Naive thymus-derived CD4-positive, alpha-beta T cell (primary cell): ENCODE measurements around the gene LRP1. TPM values are rescaled to one million over a fixed set of nuclear protein-coding genes. Genes with fewer than 3 reads are reported as not detected.
"Not testable (repeated sequence)": the region's sequence is repeated elsewhere in the genome, so short reads cannot be mapped to it uniquely, and the experiment has no call there.

Experiments
- ATAC-seq: fragments of 150-1000 bp; cut with Tn5 transposase; 2 replicates; pipeline ENCODE4 v1.10.0; 2021; ENCODE audit warnings: mild to moderate bottlenecking, moderate library complexity
- CTCF ChIA-PET: fragments of 350-600 bp; sonication (Branson Sonifier 250); formaldehyde crosslinking; loops from one replicate; lab custom pipeline; 2021; ENCODE audit warnings: antibody characterized with exemption; lab: Charles Lee
- POLR2A ChIA-PET: fragments of 350-600 bp; sonication (Branson Sonifier 250); formaldehyde crosslinking; loops from one replicate; lab custom pipeline; 2021; ENCODE audit warnings: antibody characterized with exemption, inconsistent platforms; lab: Charles Lee
- DNase-seq, 9 donors: peaks; one replicate each; pipeline versions ENCODE4 v3.0.0 to v3.0.0-alpha.2; 2020 to 2022; ENCODE audit warnings: mixed read lengths in 1 of 9
- H3K27ac ChIP-seq: one replicate; pipeline ENCODE4 v1.7.0; 2013; ENCODE audit warnings: mild to moderate bottlenecking, low read depth, low read length, moderate library complexity
- H3K27me3 ChIP-seq, 2 donors: one replicate each; pipeline ENCODE4 v1.7.0; 2013; ENCODE audit warnings: low read length in 2 of 2, mild to moderate bottlenecking in 2 of 2, moderate library complexity in 2 of 2; ENCODE audit not compliant: control insufficient read depth in 2 of 2, insufficient read depth in 2 of 2
- H3K36me3 ChIP-seq, 3 experiments: 1 replicate in 2 of 3; 2 replicates in 1 of 3; pipeline ENCODE4 v1.7.0; 2013; ENCODE audit warnings: low read length in 3 of 3, mild to moderate bottlenecking in 3 of 3, moderate library complexity in 1 of 3; ENCODE audit not compliant: insufficient read depth in 3 of 3, control insufficient read depth in 2 of 3
- H3K4me1 ChIP-seq, 2 donors: one replicate each; pipeline ENCODE4 v1.7.0; 2013; ENCODE audit warnings: low read length in 2 of 2, mild to moderate bottlenecking in 2 of 2, moderate library complexity in 1 of 2; ENCODE audit not compliant: control insufficient read depth in 2 of 2, insufficient read depth in 2 of 2
- H3K4me3 ChIP-seq: 2 replicates; pipeline ENCODE4 v1.7.0; 2013; ENCODE audit warnings: mild to moderate bottlenecking, low read length
- H3K9me3 ChIP-seq, 3 experiments: 1 replicate in 2 of 3; 2 replicates in 1 of 3; pipeline ENCODE4 v1.7.0; 2013; ENCODE audit warnings: low read length in 3 of 3; ENCODE audit not compliant: control insufficient read depth in 2 of 3
- H3K27ac Mint-ChIP-seq, 9 donors: one replicate each; pipeline ENCODE4 v1.8.0; 2020 to 2022; ENCODE audit warnings: mixed read lengths in 9 of 9, mild to moderate bottlenecking in 8 of 9, moderate library complexity in 5 of 9, inconsistent platforms in 2 of 9
- H3K27me3 Mint-ChIP-seq, 5 donors: one replicate each; pipeline ENCODE4 v1.8.0; 2021 to 2022; ENCODE audit warnings: mixed read lengths in 5 of 5, mild to moderate bottlenecking in 1 of 5
- H3K36me3 Mint-ChIP-seq, 5 donors: one replicate each; pipeline ENCODE4 v1.8.0; 2020 to 2022; ENCODE audit warnings: mixed read lengths in 5 of 5, mild to moderate bottlenecking in 3 of 5, inconsistent platforms in 1 of 5
- H3K4me1 Mint-ChIP-seq, 7 donors: one replicate each; pipeline ENCODE4 v1.8.0; 2020 to 2022; ENCODE audit warnings: mixed read lengths in 7 of 7, mild to moderate bottlenecking in 3 of 7, inconsistent platforms in 1 of 7
- H3K4me3 Mint-ChIP-seq, 10 donors: one replicate each; pipeline ENCODE4 v1.8.0; 2020 to 2022; ENCODE audit warnings: mild to moderate bottlenecking in 10 of 10, mixed read lengths in 10 of 10, moderate library complexity in 6 of 10, inconsistent platforms in 2 of 10
- H3K9me3 Mint-ChIP-seq, 11 donors: one replicate each; pipeline ENCODE4 v1.8.0; 2020 to 2022; ENCODE audit warnings: mixed read lengths in 11 of 11, mild to moderate bottlenecking in 4 of 11, inconsistent platforms in 1 of 11, moderate library complexity in 1 of 11
- intact Hi-C, 2 donors: fragments of 100-400 bp; cut with micrococcal nuclease; formaldehyde crosslinking; loops; one replicate each; pipeline ENCODE4 v1.15.1; 2023
- polyA plus RNA-seq, 2 donors: library from polyadenylated mRNA; unstranded; fragments of 300-500 nt; fragmentation: Illumina TruSeq; gene quantifications; one replicate each; pipeline ENCODE4 v1.2.3, GENCODE V29; 2021
- total RNA-seq, 6 experiments: library from RNA in 5 of 6; stranded (reverse) in 5 of 6; gene quantifications; 1 replicate in 5 of 6; 2 replicates in 1 of 6; pipeline ENCODE4 v1.2.3 and lab custom pipeline; 2021 to 2026

The LRP1 gene
- total and polyA plus RNA-seq, 7 experiments from 2014 or later = 0.58 to 119 (median 10.5) TPM

GRCh38 chr12:57112492-57113294 lies 15.6 kb upstream of the LRP1 start:
- Mint-ChIP-seq H3K27ac (peak overlapping the region; percentile 93 to 100 (median 97)), H3K9me3 (peaks cover 0 to 9% (median 0%) of the 10 kb centered on the region in 11 donors), H3K27me3 (peaks cover 0 to 5% (median 0%) of the 10 kb centered on the region in 5 donors), H3K36me3 (peaks cover 0 to 13% (median 5%) of the 10 kb centered on the region in 5 donors), H3K4me1 (peaks cover 26 to 39% (median 31%) of the 10 kb centered on the region in 7 donors), H3K4me3 (peak overlapping the region; percentile 89 to 100 (median 98))
- H3K9me3 ChIP-seq = no peaks in the 10 kb centered on the region
- no peak for ATAC-seq
- DNase-seq = no peak
- intact Hi-C loops = loop anchor here (1.0 to 5.0 kb wide), 16 partner anchors 16 to 630 kb away; partner anchors contain the start of genes ATP5F1B (in 1 of the 2), DDIT3 (in 1 of the 2), GLI1 (in 1 of the 2) and INHBE (in 1 of the 2)
- H3K4me3 ChIP-seq = peak overlapping the region; percentile 75
- peak overlapping the region; percentile 92 for H3K27ac ChIP-seq
- peaks cover 12 to 21% of the 10 kb centered on the region in 2 donors for H3K4me1 ChIP-seq
- H3K36me3 ChIP-seq = peaks cover 0 to 15% (median 0%) of the 10 kb centered on the region in 3 experiments
- CTCF ChIA-PET = interaction anchor here (0.6 to 6.6 kb wide), 36 partner anchors 9 to 891 kb away, joined by 3 to 212 read pairs (median 6); partner anchors contain the start of genes LRP1, NAB2, NEMP1 and RNF41
- POLR2A ChIA-PET = interaction anchor here (0.6 to 17.1 kb wide), 29 partner anchors 12 to 596 kb away, joined by 3 to 401 read pairs (median 6); partner anchors contain the start of genes LRP1, NAB2, NACA and NEMP1
- H3K27me3 ChIP-seq = no peaks in the 10 kb centered on the region

- H3K36me3 ChIP-seq = no peaks in the 10 kb centered on the region
- no peaks in the 10 kb centered on the region for H3K9me3 ChIP-seq
- ChIA-PET POLR2A (interaction anchor here (0.6 to 1.4 kb wide), 4 partner anchors 14 to 53 kb away, joined by 3 to 5 read pairs (median 4); no protein-coding TSS in a partner anchor), CTCF (interaction anchor here (0.6 to 2.8 kb wide), 5 partner anchors 8 to 365 kb away, joined by 3 to 12 read pairs (median 7); no protein-coding TSS in a partner anchor)
- H3K36me3 Mint-ChIP-seq = peaks cover 0 to 4% (median 0%) of the 10 kb centered on the region in 5 donors
- no peak overlapping the region for H3K27ac Mint-ChIP-seq
- H3K4me3 ChIP-seq = no peak overlapping the region
- no peaks in the 10 kb centered on the region for H3K4me1 ChIP-seq
- peaks cover 0 to 6% (median 0%) of the 10 kb centered on the region in 11 donors for H3K9me3 Mint-ChIP-seq
- H3K4me1 Mint-ChIP-seq = peaks cover 7 to 15% (median 12%) of the 10 kb centered on the region in 7 donors
- no peak for ATAC-seq
- H3K27me3 Mint-ChIP-seq = peaks cover 0 to 5% (median 0%) of the 10 kb centered on the region in 5 donors
- H3K27ac ChIP-seq = no peak overlapping the region
- H3K4me3 Mint-ChIP-seq = no peak overlapping the region
- H3K27me3 ChIP-seq = no peaks in the 10 kb centered on the region
- no peak for DNase-seq
- intact Hi-C loops = no loop called here
Observed at GRCh38 chr12:57116580-57117281, 11.6 kb upstream of the LRP1 start.

GRCh38 chr12:57118711-57119271 lies 9.5 kb upstream of the LRP1 start:
- no peak overlapping the region for H3K4me3 Mint-ChIP-seq
- Histone ChIP-seq H3K27ac (no peak overlapping the region), H3K9me3 (no peaks in the 10 kb centered on the region), H3K4me3 (no peak overlapping the region), H3K36me3 (no peaks in the 10 kb centered on the region), H3K27me3 (no peaks in the 10 kb centered on the region), H3K4me1 (no peaks in the 10 kb centered on the region)
- peaks cover 0 to 11% (median 0%) of the 10 kb centered on the region in 5 donors for H3K27me3 Mint-ChIP-seq
- peaks cover 0 to 5% (median 0%) of the 10 kb centered on the region in 11 donors for H3K9me3 Mint-ChIP-seq
- no peak overlapping the region for H3K27ac Mint-ChIP-seq
- ATAC-seq = peak; percentile 77
- H3K4me1 Mint-ChIP-seq = peaks cover 0 to 6% (median 0%) of the 10 kb centered on the region in 7 donors
- ChIA-PET POLR2A (interaction anchor here (1.7 kb wide), 1 partner anchor 50 kb away, joined by 4 read pairs; no protein-coding TSS in a partner anchor), CTCF (interaction anchor here (1.0 to 10.8 kb wide), 4 partner anchors 13 to 344 kb away, joined by 3 to 162 read pairs (median 6); no protein-coding TSS in a partner anchor)
- intact Hi-C loops = no loop called here
- H3K36me3 Mint-ChIP-seq = peaks cover 0 to 5% (median 0%) of the 10 kb centered on the region in 5 donors
- no peak for DNase-seq

- CTCF ChIA-PET = interaction anchor here (0.5 to 10.8 kb wide), 4 partner anchors 12 to 94 kb away, joined by 3 to 162 read pairs (median 3); no protein-coding TSS in a partner anchor
- H3K27ac Mint-ChIP-seq = no peak overlapping the region
Observed at GRCh38 chr12:57119294-57120085, 8.8 kb upstream of the LRP1 start.

GRCh38 chr12:57120718-57121117 lies 7.6 kb upstream of the LRP1 start:
- H3K27ac ChIP-seq, H3K36me3 ChIP-seq, H3K27ac Mint-ChIP-seq, H3K9me3 ChIP-seq, H3K36me3 Mint-ChIP-seq, POLR2A ChIA-PET, H3K4me3 ChIP-seq, H3K9me3 Mint-ChIP-seq, H3K4me1 ChIP-seq, DNase-seq, H3K27me3 ChIP-seq, H3K4me3 Mint-ChIP-seq, ATAC-seq: not testable (repeated sequence)
- intact Hi-C loops = loop anchor here in 1 of 2 donors (10.0 kb wide), 1 partner anchor 334 kb away; the partner anchor contains the start of genes GLI1 and INHBE
- CTCF ChIA-PET = interaction anchor here (1.1 to 10.8 kb wide), 3 partner anchors 9 to 112 kb away, joined by 3 to 162 read pairs (median 9); no protein-coding TSS in a partner anchor
- Mint-ChIP-seq H3K4me1 (peaks cover 0 to 10% (median 5%) of the 10 kb centered on the region in 7 donors), H3K27me3 (peaks cover 0 to 24% (median 0%) of the 10 kb centered on the region in 5 donors)

More at GRCh38 chr12:57119294-57120085, 8.8 kb upstream of the LRP1 start:
- ATAC-seq = no peak
- Histone ChIP-seq H3K27ac (no peak overlapping the region), H3K36me3 (no peaks in the 10 kb centered on the region), H3K4me3 (no peak overlapping the region), H3K9me3 (no peaks in the 10 kb centered on the region), H3K27me3 (no peaks in the 10 kb centered on the region), H3K4me1 (no peaks in the 10 kb centered on the region)
- Mint-ChIP-seq H3K9me3 (peaks cover 0 to 9% (median 0%) of the 10 kb centered on the region in 11 donors), H3K4me3 (no peak overlapping the region), H3K4me1 (peaks cover 0 to 9% (median 5%) of the 10 kb centered on the region in 7 donors), H3K27me3 (peaks cover 0 to 15% (median 0%) of the 10 kb centered on the region in 5 donors), H3K36me3 (peaks cover 0 to 7% (median 0%) of the 10 kb centered on the region in 5 donors)
- POLR2A ChIA-PET = no interaction called here
- intact Hi-C loops = loop anchor here in 1 of 2 donors (10.0 kb wide), 1 partner anchor 335 kb away; the partner anchor contains the start of genes GLI1 and INHBE
- DNase-seq = no peak
